Inflammatory macrophage treated with lipopolysaccharide for 1 hour (primary cell): ENCODE measurements around the gene RAMP3.
A peak's percentile ranks its signal among the peaks of the same experiment; 100 is the strongest.

Experiments used
- DNase-seq, 2 donors: peaks; one replicate each; pipeline ENCODE4 v3.0.0-alpha.2; 2020 to 2022

Gene RAMP3

DNA sequence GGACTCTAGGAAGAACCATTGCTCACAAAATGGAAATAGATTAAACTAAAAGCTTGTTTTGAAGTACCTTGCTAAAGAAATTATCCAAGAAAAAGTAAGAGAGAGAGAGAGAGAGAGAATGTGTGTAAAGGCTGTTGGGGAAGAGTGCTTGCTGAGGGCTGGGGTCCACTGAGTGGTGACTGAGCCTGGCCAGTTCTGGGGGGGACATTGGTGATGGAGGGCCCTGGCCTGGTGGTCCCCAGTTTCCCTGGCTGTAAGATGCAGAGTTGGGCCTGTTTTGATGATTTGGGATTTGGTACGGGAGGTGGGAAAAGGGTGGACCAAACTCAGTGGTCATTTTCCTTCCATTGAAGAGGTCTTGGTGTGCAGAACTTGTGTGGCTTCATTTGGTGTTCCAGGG, 880 bp downstream of the RAMP3 start:
- DNase-seq, result no peak

DNA sequence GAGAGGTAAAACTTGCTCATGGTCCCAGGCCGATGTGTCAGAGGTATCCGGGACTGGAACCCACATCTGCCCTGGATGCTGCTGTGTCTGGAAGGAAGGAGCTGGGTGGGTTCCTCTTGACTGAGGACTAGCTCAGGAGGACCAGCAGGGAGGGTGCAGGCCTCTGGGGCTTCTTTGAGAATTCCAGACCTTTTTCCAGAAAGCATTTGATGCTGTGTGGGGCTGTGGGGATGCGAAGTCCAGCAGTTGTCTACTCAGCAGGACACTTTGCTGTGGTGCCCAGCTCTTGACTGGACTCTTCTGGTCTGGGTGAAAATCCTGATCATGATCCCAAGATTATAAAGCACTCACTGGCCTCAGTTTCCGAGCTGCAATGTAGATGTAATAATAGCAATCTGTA, 1.7 kb downstream of the RAMP3 start:
- DNase-seq, result no peak

DNA sequence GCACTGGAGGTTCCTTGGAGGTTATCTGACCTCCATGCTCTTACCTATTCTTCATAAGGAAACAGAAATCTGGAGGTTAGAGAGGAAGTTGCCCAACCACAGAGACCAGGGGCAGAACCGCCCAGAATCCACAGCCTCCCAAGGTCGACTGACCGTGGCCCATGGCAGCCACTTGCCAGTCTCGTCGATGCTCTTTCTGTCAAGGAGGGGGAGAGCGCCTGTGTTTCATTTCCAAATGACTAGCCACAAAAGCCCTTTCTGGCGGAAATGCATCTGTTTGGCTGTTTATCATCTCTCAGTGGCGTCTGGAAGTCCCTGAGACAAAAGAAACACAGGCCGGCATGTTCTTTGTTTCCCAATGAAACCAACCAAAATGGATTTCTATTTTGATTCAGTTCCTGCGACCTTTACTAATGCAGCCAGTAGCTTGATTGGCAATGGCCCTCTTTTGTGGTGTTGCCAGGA, 2.9 kb downstream of the RAMP3 start:
- DNase-seq, result no peak

DNA sequence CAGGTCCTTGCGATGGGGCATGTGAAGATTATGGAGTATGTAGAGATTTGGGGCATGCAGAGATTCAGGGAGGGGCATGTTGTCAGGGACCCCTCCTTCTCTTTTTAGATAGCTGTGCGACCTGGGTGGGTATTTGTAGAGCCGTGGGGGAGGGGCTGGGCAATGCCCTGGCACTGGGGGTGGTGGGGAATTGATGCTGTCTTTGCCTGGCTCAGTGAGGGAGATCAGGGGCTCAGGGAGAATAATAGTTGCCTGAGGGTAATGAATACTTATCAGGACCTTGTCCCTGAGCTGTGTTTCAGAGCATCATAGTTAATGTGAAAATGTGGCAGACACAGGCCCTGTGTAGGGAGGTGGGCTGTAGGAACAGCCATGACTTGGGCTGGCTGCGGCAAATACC, 3.5 kb downstream of the RAMP3 start:
- no peak for DNase-seq

DNA sequence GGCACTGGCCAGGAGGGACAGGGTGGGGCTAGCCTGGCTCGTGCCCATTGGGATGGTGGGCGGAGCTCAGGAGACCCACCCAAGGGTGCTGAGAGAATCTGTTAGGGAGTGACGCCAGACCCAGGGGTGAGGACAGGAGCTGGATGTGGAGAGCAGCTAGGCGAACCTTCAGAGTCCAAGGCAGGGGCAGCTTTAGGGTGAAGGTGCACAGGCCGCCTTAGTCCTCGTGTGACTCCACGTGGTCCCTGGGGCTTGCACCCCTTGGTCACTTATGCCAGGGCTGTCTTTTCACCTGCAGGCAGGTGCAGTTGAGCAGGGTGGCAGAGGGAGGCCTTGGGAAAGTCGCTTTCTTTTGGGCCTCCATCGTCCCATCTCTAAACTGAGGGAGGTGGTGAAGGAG, 4.3 kb downstream of the RAMP3 start:
- no peak for DNase-seq

DNA sequence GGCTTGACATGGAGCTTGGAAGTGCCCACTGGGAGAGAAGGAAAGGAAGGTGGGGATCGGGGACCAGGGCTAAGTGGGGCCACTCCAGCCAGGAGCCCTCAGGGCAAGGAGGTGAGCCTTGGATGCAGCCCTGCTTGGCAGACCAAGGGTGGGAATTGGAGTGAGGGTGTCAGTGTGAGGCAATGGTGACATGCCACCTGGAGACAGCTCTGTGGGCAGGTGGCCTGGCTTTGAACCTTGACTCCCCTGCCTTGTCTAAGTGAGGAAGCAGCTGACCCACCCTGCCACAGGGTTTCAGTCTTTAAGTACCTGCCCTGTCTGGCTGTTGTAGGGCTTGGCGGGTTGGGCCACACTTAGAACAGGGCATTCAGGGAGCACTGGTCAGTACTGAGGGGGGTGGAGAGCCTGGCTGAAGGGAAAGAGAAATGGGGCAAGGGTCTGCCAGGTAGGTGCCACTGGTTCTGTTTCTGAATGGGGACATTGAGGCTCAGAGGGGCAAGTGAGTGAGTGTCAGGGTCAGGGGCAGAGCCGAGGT, 4.8 kb downstream of the RAMP3 start:
- DNase-seq, result no peak

DNA sequence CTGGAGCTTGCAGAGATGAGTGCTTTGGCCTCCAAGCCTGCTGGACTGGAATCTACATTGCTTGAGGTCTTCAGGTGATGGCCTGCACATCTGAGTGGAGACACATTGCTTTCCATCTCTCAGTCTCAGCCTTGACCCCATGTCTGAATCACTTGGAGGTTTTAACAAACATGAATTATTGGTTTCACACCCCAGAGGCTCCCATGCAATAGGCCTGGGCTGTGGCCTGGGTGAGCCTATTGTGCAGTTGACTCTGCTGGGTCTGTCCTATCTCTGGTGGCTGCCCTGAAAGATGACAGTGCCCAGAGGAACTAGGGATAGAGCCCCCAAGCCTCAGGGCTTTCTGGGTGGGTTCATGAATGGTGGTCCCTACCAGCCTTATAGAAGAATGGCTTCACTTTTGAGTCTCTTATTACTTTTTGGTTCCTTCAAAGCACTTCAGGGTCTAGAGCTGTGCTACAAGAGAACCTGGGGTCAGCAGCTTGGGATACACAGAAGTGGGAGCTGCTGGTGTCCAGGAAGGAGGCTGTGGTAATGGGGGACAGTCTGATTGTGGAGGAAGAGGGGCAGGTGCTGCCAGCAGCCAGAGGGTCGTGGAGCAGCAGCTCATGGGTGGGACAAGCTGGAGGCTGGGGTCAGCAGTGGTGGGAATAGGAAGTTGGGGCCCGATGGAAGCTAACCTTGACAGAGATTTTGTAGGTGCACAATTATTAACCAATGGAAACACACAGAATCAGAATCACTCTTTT, 5.5 kb downstream of the RAMP3 start:
- no peak for DNase-seq

DNA sequence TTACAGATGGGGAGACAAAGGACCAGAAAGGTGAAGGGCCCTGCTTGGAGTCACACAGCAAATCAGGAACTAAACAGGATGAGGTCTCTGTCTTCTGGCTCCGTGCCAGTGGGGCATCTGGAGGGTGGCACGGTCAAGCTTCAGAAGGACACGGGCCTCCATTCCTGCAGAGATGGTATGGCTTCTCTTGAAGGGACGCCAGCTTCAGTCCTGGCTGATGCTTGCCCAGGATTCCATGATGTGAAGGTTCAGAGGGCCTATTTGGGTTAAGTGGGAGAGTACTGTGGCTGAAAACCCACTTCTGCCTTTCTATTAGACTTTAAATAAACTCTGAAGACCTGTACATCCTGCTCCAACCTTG, 6.1 kb downstream of the RAMP3 start:
- no peak for DNase-seq

DNA sequence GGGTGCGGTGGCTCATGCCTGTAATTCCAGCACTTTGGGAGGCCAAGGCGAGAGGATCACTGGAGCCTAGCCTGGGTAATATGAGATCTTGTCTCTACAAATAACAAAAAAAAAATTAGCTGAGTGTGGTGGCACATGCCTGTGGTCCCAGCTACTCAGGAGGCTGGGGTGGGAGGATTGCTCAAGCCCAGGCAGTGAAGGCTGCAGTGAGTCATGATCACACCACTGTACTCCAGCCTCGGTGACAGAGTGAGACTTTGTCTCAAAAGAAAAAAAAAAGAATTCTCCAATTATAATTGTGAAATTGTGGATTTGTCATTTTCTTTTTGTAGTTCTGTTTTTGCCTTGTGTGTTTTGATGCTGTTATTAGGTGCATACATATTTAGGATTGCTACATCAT, 6.7 kb downstream of the RAMP3 start:
- DNase-seq, result peak; percentile 28 to 43

DNA sequence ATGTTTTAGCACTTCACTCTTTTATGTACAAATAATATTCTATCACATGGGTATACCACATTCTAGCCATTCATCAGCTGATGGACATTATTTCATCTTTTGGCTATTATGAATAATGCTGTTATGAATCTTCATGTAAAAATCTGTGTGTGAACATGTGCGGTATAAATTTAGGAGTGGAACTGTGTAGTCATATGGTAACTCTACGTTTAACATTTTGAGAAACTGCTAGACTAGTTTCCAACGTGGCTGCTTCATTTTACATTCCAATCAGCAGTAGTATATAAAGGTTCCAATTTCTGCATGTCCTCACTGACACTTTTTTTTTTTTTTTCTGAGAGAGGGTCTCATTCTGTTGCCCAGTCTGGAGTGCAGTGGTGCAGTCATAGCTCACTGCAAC, 8.3 kb downstream of the RAMP3 start:
- no peak for DNase-seq

DNA sequence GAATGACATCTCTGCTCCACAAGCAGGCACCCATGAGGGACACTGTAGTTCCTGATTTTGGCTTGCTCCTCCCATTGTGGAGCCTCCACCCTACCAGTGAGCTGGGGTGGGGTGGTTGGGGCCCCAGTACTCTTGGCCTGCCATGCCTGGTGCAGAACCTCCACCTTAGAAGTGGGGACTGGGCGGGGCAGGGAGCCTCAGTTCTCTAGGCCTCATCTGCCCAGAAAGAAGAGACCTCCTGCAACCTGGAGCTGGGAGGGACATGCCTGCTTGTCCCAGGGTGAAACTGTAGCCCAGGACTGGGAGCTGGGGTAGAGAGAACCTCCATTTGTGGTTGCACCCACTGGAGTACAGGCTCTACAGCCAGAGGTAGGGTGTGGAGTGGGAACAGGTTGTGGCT, 14.4 kb downstream of the RAMP3 start:
- no peak for DNase-seq

DNA sequence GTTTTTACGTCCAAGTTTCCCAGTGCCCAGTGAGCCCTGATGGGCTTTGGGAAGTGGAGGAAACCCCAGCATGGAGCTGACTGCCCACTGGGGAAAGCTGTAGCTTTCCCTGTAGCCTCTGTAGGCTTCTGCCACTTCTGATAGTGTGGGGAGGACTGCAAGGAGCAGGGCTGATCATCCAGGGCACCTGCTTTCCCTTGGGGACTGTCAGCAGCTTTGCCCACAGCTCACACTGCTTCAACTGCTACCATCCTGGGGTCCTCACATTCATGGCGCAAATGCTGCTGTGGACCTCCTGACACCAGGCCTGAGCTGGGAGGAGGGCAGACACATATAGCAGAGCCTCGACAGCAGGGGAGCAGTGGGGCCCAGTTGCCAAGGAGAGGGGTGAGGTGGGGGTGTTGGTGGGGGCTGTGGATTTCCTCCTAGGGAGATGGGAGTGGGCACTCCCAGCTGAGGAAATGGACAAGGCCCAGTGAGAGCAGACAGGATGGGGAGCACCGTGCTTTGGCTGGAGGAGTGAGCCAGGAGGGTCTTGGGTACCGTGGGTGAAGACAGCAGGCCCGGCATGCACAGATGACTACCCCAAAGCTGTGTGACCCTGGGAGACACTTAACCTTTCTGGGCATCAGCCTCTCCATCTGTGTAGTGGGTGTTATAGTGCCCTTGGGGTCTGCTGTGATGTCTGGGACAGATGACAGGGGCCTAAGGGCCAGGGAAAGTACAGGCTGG, 16.2 kb downstream of the RAMP3 start:
- no peak for DNase-seq

DNA sequence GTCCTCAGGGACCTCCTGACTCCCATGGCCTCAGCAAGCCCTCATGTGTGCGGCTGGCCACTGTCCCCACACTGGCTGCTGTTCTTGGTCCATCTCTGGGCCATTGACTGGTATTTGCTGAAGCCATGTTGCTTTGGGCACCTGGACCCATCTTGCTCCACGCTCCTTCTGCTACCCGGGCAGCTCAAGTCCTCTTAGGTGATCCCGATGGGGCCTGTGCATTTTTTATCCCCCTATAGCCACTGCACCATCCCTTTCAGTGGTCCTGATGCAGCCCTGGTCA, 16.7 kb downstream of the RAMP3 start:
- no peak for DNase-seq

DNA sequence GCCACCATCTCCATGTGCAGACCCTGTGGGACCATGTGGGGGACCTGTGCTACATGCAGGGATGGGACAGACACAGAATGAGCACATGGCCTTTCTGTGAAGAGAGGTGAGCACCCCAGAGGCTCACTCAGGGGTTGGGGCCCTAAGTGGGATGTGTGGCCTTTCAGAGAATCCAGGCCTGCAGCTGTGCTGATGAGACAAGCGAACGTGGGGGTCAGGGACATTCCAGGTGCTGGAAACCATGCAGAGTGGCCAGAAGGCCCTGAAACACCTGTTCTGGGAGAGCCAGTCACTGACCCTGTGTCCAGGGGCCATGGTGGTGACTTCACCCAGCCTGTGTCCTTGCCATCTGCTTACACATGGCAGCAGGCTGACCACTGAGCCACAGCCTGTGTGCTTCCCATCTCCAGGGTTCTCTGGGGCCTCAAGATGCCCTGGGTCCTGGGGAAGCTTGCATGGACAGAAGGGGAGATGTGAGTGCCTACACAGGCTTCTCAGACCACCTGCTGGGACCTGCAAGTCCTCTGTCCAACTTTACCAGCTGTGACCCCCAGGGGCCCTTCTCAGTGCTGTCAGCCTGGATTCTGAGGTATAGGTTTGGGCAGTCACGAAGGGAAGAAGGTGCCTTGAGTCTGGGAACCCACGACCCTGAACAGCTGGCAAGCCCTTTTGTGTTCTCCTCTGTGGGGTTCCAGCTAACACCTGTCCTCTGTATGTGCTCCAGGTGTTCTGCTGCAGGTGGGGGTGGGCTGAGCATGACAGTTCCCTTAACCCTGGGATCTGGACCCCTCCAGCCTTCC, 17.6 kb downstream of the RAMP3 start:
- no peak for DNase-seq

DNA sequence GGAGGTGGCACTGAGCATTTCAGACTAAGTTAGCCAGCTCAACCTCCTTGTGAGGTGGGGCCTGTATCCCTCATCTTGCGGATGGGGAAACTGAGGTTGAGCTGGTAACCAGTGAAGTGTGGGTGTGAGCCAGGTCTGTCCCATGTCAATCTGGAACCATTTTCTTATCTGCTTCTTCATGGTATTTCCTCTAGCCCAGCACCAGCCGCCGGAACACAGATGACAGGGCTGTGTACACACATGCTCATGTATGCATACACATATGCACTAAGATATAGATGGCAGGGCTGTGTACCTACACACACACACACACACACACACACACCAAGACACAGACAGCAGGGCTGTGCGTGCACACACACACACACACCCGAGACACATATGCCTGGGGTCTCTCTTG, 18.5 kb downstream of the RAMP3 start:
- no peak for DNase-seq

DNA sequence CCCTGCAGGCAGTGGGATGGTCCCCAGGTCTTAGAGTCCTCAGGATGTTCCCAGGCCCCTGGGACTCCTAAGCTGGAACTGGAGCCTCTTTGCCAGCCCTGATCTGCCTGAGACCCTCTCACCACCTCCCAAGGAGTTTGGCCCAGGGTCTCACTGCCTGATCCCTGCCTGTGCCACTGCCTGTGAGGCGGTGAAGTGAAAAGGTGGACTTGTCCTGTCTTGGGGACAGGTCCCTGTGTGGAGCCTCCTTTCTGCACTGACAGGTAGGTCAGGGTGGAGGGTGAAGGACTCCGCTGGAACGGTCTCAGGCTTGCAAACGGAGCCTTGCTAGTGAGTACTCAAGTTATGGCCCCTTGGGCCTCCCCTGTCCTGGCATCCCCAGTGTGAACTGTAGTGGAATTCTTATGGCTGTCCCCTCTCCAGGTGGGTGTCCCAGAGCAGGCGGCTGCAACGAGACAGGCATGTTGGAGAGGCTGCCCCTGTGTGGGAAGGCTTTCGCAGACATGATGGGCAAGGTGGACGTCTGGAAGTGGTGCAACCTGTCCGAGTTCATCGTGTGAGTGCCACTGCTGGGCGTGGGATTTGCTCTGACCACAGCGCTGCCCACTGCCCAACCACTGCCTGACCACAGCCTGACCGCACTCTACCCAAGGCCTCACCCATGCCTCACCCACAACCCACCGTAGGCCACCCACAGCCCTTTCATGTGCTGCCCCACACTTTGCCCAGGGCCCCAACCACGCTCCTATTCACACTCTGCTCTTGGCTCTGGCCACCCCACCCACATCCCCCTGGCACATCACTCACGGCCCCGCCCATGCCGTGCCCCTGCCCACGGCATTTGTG, 19.5 kb downstream of the RAMP3 start:
- no peak for DNase-seq

DNA sequence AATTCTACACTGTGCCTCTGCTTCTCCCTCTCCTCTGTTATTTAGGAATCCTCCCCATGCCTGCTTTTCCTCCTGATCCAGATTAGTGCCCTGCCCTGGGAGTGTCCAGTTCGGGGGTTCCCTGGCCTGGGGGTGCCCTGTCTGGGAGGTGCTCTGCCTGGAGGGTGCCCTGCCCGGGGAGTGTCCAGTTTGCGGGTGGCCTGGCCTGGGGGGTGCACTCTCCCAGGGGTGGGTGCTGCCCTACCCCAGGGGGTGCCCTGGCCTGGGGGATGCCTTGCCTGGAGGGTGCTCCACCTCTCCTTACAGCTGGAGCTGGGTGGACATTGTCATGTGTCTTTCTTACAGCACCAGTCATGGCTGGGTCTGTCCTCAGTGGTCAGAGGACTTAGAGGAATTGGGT, 20.2 kb downstream of the RAMP3 start:
- no peak for DNase-seq

DNA sequence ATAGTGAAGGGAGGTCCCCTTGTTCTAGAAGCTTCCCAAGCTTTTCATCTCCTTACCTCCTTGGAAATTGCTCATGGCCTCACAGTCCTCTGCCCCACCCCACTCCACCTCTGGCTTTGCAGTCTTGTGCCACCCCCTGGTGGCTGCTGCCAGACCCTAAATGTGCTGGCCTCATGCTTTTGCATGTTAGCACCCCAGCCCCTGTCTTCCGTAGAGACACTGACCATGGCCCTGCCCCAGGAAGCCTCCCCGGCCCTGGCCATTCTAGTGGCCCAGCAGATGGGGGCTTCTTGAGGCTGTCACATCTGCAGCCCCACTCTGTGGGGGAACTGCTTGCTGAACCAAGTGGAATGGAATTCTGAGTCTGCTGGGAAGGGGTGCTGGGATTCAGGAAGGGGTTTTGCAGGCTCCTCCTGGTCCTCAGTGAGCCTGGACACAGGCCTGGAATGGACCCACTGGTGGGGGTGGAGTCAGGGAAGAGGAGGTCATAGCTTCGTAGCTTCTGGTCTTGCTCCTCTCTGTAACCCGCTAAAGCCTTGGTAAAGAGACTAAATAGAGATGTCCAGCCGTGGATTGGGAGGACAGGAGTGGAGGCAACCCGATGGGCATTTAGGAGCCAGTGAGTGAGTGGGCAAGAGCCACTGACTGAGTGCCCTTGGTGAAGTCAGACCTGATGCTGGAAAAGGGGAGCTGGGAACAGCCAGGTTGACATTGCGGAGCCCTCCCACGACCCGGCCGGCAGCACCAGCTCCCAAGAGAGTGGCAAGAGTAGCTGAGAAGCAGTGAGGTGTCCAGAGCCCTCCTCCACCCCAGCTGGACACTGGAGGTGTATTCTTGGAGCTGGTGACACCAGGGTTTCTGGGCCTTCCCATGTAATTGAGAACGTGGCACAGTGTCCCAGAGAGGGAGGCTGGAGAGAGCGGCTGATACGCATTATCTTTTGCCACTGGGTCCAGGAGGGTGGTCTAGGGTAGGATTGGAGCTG, 20.9 kb downstream of the RAMP3 start:
- DNase-seq, result no peak

DNA sequence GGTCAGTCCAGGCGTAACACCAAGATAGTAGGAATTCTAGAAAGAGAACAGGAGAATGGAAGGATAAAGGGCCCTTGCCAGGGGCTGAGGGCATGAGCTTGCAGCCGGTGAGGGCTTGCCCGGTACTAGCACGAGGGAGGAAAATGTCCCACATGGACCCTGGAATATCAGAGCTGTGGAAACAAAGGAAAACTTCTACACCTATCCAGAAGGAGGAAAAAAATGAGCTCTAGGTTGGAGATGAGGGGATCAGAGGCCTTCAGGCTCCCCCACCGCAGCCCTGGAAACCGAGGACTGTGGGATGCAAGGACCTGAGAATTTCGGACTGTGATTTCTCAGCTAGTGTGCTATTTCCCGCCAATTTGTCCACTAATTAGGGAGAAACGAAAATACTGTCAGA, 22.1 kb downstream of the RAMP3 start:
- no peak for DNase-seq

DNA sequence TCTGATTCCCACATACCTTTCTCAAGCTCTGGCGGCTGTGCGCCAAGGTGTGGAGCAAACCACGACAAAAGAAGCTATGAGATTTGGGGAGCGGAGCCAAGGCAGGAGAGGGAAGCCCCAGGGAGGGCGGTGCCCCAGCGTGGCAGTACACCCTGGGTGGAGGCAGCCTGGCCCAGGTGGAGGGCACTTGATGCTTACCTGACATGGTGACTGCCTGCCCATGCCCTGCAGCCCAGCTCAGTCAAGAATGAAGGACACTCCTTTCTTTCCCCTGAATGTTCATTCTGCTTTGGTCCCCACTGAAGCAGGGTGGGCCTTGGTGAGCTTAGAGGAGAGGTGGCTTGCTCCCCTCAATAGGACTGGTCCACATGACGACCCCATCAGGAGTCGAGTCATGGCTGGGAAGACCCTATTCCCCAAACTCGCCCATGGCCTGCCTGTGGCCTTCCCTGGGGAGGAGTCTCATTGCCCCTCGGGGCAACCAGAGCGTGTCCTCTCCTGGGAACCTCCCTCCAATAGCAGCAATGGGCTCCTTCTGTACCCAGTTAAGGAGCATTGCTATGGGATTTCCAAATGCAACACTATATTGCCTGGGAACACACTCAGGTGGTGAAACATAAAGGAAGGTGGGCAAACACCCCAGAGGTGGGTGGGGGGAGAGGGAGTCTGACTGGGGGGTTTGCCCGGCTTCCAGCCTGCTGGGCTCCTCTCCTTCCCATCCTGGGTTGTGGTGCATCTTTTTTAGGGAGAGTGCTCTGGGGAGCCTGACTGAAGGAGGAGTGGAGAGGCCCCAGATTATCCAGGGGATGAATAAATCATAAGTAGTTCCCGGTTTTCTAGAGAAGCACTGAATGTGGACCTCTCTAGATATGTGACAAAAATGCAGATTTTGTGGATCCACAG, 22.7 kb downstream of the RAMP3 start:
- no peak for DNase-seq
